RWPE2 (cell line): ENCODE results near the gene CKAP5.
"Not testable (repeated sequence)": the region's sequence is repeated elsewhere in the genome, so short reads cannot be mapped to it uniquely, and the experiment has no call there.

Experiments used
- ATAC-seq: fragments of 200-7000 bp; cut with Tn5 transposase; 3 replicates; pipeline ENCODE4 v1.9.1; 2021; ENCODE audit warnings: low read depth
- DNase-seq: peaks from one replicate; pipeline ENCODE4 v3.0.0-alpha.2; 2020; ENCODE audit warnings: low spot score
- H3K27ac ChIP-seq: fragments of 450-650 bp; 2 replicates; pipeline ENCODE4 v1.5.1; 2017; ENCODE audit warnings: mild to moderate bottlenecking; ENCODE audit not compliant: poor library complexity, severe bottlenecking
- H3K27me3 ChIP-seq: fragments of 250-450 bp; sonication (Bioruptor Pico); 2 replicates; pipeline ENCODE4 v1.5.1; 2021; ENCODE audit warnings: mild to moderate bottlenecking, moderate library complexity; ENCODE audit not compliant: insufficient read depth, poor library complexity, severe bottlenecking
- H3K36me3 ChIP-seq: fragments of 250-450 bp; sonication (Bioruptor Pico); 2 replicates; pipeline ENCODE4 v1.5.1; 2020; ENCODE audit warnings: low read depth, mild to moderate bottlenecking, moderate library complexity
- H3K4me1 ChIP-seq: fragments of 250-450 bp; sonication (Bioruptor Pico); 2 replicates; pipeline ENCODE4 v1.5.1; 2021; ENCODE audit warnings: mild to moderate bottlenecking, moderate library complexity; ENCODE audit not compliant: insufficient read depth, poor library complexity, severe bottlenecking
- H3K4me3 ChIP-seq: fragments of 250-450 bp; sonication (Bioruptor Pico); 2 replicates; pipeline ENCODE4 v1.5.1; 2021; ENCODE audit warnings: mild to moderate bottlenecking, moderate library complexity; ENCODE audit not compliant: severe bottlenecking
- H3K9me3 ChIP-seq: fragments of 250-450 bp; sonication (Bioruptor Pico); 2 replicates; pipeline ENCODE4 v1.5.1; 2021; ENCODE audit warnings: mild to moderate bottlenecking, moderate library complexity; ENCODE audit not compliant: severe bottlenecking
- CTCF ChIP-seq: fragments of 450-650 bp; IDR thresholded peaks from one replicate; pipeline ENCODE4 v1.5.1; 2017; ENCODE audit warnings: mild to moderate bottlenecking, moderate library complexity; ENCODE audit not compliant: poor library complexity, severe bottlenecking

Gene CKAP5

GRCh38 chr11:46710821-46711269, 135.2 kb downstream of the CKAP5 start:
- H3K9me3 ChIP-seq, result no peaks in the 10 kb centered on the region
- peaks cover 8% of the 10 kb centered on the region for H3K36me3 ChIP-seq
- peak overlapping the region; percentile 1 for H3K27ac ChIP-seq
- ATAC-seq (peak; percentile 42; the same call in 1 of the 3 replicates), DNase-seq (no peak)
- TF ChIP-seq CTCF, result no peak
- peaks cover 7% of the 10 kb centered on the region for H3K4me1 ChIP-seq
- H3K4me3 ChIP-seq, result no peak overlapping the region
- no peaks in the 10 kb centered on the region for H3K27me3 ChIP-seq

GRCh38 chr11:46709351-46709750, 136.7 kb downstream of the CKAP5 start:
- not testable (repeated sequence) for H3K27me3 ChIP-seq, DNase-seq, H3K27ac ChIP-seq, ATAC-seq, H3K9me3 ChIP-seq, H3K4me1 ChIP-seq, H3K4me3 ChIP-seq
- peaks cover 17% of the 10 kb centered on the region for H3K36me3 ChIP-seq

- Histone ChIP-seq H3K36me3 (peaks cover 34% of the 10 kb centered on the region), H3K27ac (no peak overlapping the region), H3K27me3 (no peaks in the 10 kb centered on the region), H3K9me3 (no peaks in the 10 kb centered on the region), H3K4me1 (no peaks in the 10 kb centered on the region), H3K4me3 (no peak overlapping the region)
- DNase-seq, result no peak
- ATAC-seq, result no peak
- TF ChIP-seq CTCF, result no peak
Measured at GRCh38 chr11:46706886-46707285, 139.2 kb downstream of the CKAP5 start.

GRCh38 chr11:46705070-46705688, 140.9 kb downstream of the CKAP5 start:
- DNase-seq (no peak), ATAC-seq (no peak)
- Histone ChIP-seq H3K36me3 (peaks cover 42% of the 10 kb centered on the region), H3K4me1 (no peaks in the 10 kb centered on the region), H3K27ac (no peak overlapping the region), H3K27me3 (no peaks in the 10 kb centered on the region), H3K4me3 (no peak overlapping the region), H3K9me3 (no peaks in the 10 kb centered on the region)
- no peak for TF ChIP-seq CTCF

- H3K27ac ChIP-seq, result peak overlapping the region; percentile 67
Measured at GRCh38 chr11:46701078-46701654, 144.9 kb downstream of the CKAP5 start.

More at GRCh38 chr11:46701078-46701654, 144.9 kb downstream of the CKAP5 start:
- DNase-seq (no peak), ATAC-seq (peak; percentile 4; the same call in 2 of the 3 replicates)
- Histone ChIP-seq H3K4me3 (peak overlapping the region; percentile 76), H3K27me3 (no peaks in the 10 kb centered on the region), H3K36me3 (peaks cover 40% of the 10 kb centered on the region), H3K9me3 (no peaks in the 10 kb centered on the region), H3K4me1 (no peaks in the 10 kb centered on the region)
- TF ChIP-seq CTCF, result no peak
